RKO (cell line): ENCODE data around the gene GPR160.

Experiments used
- DNase-seq: peaks from one replicate; pipeline ENCODE4 v3.0.0-alpha.2; 2016; ENCODE audit warnings: low spot score

GPR160 gene

GRCh38 chr3:170027233-170028102 lies 10.3 kb upstream of the GPR160 start:
- no peak for DNase-seq

- no peak for DNase-seq
These were observed 4.3 kb upstream of the GPR160 start for GRCh38 chr3:170033489-170033888.

- no peak for DNase-seq
These were observed 777 bp downstream of the GPR160 start for GRCh38 chr3:170038434-170039110.

GRCh38 chr3:170040418-170040817 lies 2.6 kb downstream of the GPR160 start:
- DNase-seq: no peak

- no peak for DNase-seq
These were observed 5.7 kb downstream of the GPR160 start for GRCh38 chr3:170043506-170043905.

- no peak for DNase-seq
These were observed 6.5 kb downstream of the GPR160 start for GRCh38 chr3:170044271-170044670.

GRCh38 chr3:170044795-170045244 lies 7.0 kb downstream of the GPR160 start:
- DNase-seq: no peak

- no peak for DNase-seq
These were observed 8.7 kb downstream of the GPR160 start for GRCh38 chr3:170046269-170047132.

GRCh38 chr3:170047133-170047404 lies 9.3 kb downstream of the GPR160 start:
- DNase-seq: no peak

- DNase-seq: no peak
These were observed 11.6 kb downstream of the GPR160 start for GRCh38 chr3:170049146-170050000.

GRCh38 chr3:170050753-170051152 lies 13.0 kb downstream of the GPR160 start:
- DNase-seq: no peak

- DNase-seq: no peak
These were observed 14.6 kb downstream of the GPR160 start for GRCh38 chr3:170052398-170052797.

GRCh38 chr3:170054204-170054603 lies 16.4 kb downstream of the GPR160 start:
- DNase-seq: peak; percentile 52

GRCh38 chr3:170055209-170055608 lies 17.4 kb downstream of the GPR160 start:
- DNase-seq: no peak

- DNase-seq: no peak
These were observed 19.1 kb downstream of the GPR160 start for GRCh38 chr3:170056710-170057454.

GRCh38 chr3:170057550-170057949 lies 19.8 kb downstream of the GPR160 start:
- DNase-seq: no peak

- DNase-seq: no peak
These were observed 20.3 kb downstream of the GPR160 start for GRCh38 chr3:170058127-170058526.

GRCh38 chr3:170059447-170059846 lies 21.7 kb downstream of the GPR160 start:
- no peak for DNase-seq

- DNase-seq: no peak
These were observed 24.3 kb downstream of the GPR160 start for GRCh38 chr3:170062068-170062467.

GRCh38 chr3:170062769-170063168 lies 25.0 kb downstream of the GPR160 start:
- DNase-seq: no peak

GRCh38 chr3:170063691-170064090 lies 25.9 kb downstream of the GPR160 start:
- DNase-seq: no peak
